GM23338 (cell line): ENCODE measurements around the gene OR4D1. TPM values are rescaled to one million over a fixed set of nuclear protein-coding genes. Genes with fewer than 3 reads are reported as not detected.

Experiments used
- ATAC-seq: fragments of 200-7000 bp; cut with Tn5 transposase; 3 replicates; pipeline ENCODE4 v1.9.1; 2020
- DNase-seq: peaks from one replicate; pipeline ENCODE4 v3.0.0-alpha.2; 2015; ENCODE audit warnings: low spot score
- H2AFZ ChIP-seq: fragments of 200-600 bp; sonication (generic); 2 replicates; pipeline ENCODE4 v1.8.0; 2016; ENCODE audit warnings: antibody characterized with exemption, mild to moderate bottlenecking, moderate library complexity
- H3F3A ChIP-seq: fragments of 200-600 bp; sonication (generic); replicated peaks from 2 replicates; pipeline ENCODE4 v1.8.0; 2017; ENCODE audit warnings: antibody characterized with exemption, mixed run types, low read depth
- H3K27ac ChIP-seq: fragments of 200-600 bp; sonication (generic); 2 replicates; pipeline ENCODE4 v1.6.1; 2016; ENCODE audit warnings: low read depth
- H3K27me3 ChIP-seq: fragments of 200-600 bp; sonication (generic); 2 replicates; pipeline ENCODE4 v1.8.0; 2016; ENCODE audit warnings: mild to moderate bottlenecking, mixed run types, moderate library complexity; ENCODE audit not compliant: insufficient read depth
- H3K36me3 ChIP-seq: fragments of 200-600 bp; sonication (generic); 2 replicates; pipeline ENCODE4 v1.8.0; 2016; ENCODE audit warnings: mild to moderate bottlenecking; ENCODE audit not compliant: insufficient read depth
- H3K4me1 ChIP-seq: fragments of 200-600 bp; sonication (generic); 2 replicates; pipeline ENCODE4 v1.8.0; 2016; ENCODE audit warnings: mild to moderate bottlenecking, moderate library complexity; ENCODE audit not compliant: insufficient read depth
- H3K4me2 ChIP-seq: fragments of 200-600 bp; sonication (generic); 2 replicates; pipeline ENCODE4 v1.7.1; 2017; ENCODE audit warnings: mixed run types
- H3K4me3 ChIP-seq: fragments of 200-600 bp; sonication (generic); 2 replicates; pipeline ENCODE4 v1.6.1; 2016; ENCODE audit warnings: mixed run types
- H3K79me2 ChIP-seq: fragments of 200-600 bp; sonication (generic); replicated peaks from 2 replicates; pipeline ENCODE4 v1.8.0; 2017; ENCODE audit warnings: mild to moderate bottlenecking; ENCODE audit not compliant: insufficient read depth
- H3K9me2 ChIP-seq: fragments of 200-600 bp; sonication (generic); 2 replicates; pipeline ENCODE4 v1.8.0; 2017; ENCODE audit not compliant: insufficient read depth
- H4K20me1 ChIP-seq: fragments of 200-600 bp; sonication (generic); replicated peaks from 2 replicates; pipeline ENCODE4 v1.8.0; 2017; ENCODE audit warnings: mild to moderate bottlenecking; ENCODE audit not compliant: insufficient read depth
- H3K27ac Mint-ChIP-seq: 2 replicates; pipeline ENCODE4 v1.8.0; 2020; ENCODE audit warnings: inconsistent platforms, mild to moderate bottlenecking, moderate library complexity, mixed read lengths
- H3K27me3 Mint-ChIP-seq: 3 replicates; pipeline ENCODE4 v1.8.0; 2022; ENCODE audit warnings: low read depth, mild to moderate bottlenecking, moderate library complexity, mixed read lengths, inconsistent platforms; ENCODE audit not compliant: insufficient read depth, poor library complexity
- H3K36me3 Mint-ChIP-seq: 3 replicates; pipeline ENCODE4 v1.8.0; 2021; ENCODE audit warnings: low read depth, mild to moderate bottlenecking, inconsistent platforms, moderate library complexity, mixed read lengths
- H3K4me1 Mint-ChIP-seq: 3 replicates; pipeline ENCODE4 v1.8.0; 2020; ENCODE audit warnings: mild to moderate bottlenecking, inconsistent platforms, mixed read lengths
- H3K4me3 Mint-ChIP-seq: 3 replicates; pipeline ENCODE4 v1.8.0; 2021; ENCODE audit warnings: moderate library complexity, mild to moderate bottlenecking, inconsistent platforms, mixed read lengths
- H3K9me3 Mint-ChIP-seq: 3 replicates; pipeline ENCODE4 v1.8.0; 2020; ENCODE audit warnings: moderate library complexity, mild to moderate bottlenecking, inconsistent platforms, mixed read lengths
- ETS1 ChIP-seq: IDR thresholded peaks from 2 replicates; pipeline ENCODE4 v1.6.1; 2016; ENCODE audit warnings: antibody characterized with exemption
- EZH2 ChIP-seq: fragments of 200-600 bp; sonication (generic); IDR thresholded peaks from one replicate; pipeline ENCODE4 v1.8.0; 2017; ENCODE audit warnings: antibody characterized with exemption, mild to moderate bottlenecking, low read depth; ENCODE audit not compliant: unreplicated experiment
- JUNB ChIP-seq: IDR thresholded peaks from one replicate; pipeline ENCODE4 v1.6.1; 2016; ENCODE audit warnings: antibody characterized with exemption; ENCODE audit not compliant: unreplicated experiment
- NANOG ChIP-seq: IDR thresholded peaks from 2 replicates; pipeline ENCODE4 v1.6.1; 2016; ENCODE audit warnings: antibody characterized with exemption, borderline replicate concordance
- POLR2AphosphoS5 ChIP-seq: IDR thresholded peaks from 2 replicates; pipeline ENCODE4 v1.6.1; 2016; ENCODE audit warnings: antibody characterized with exemption, low read depth
- REST ChIP-seq: IDR thresholded peaks from one replicate; pipeline ENCODE4 v1.6.1; 2018; ENCODE audit warnings: antibody characterized with exemption; ENCODE audit not compliant: unreplicated experiment
- STAT1 ChIP-seq: IDR thresholded peaks from one replicate; pipeline ENCODE4 v1.6.1; 2016; ENCODE audit warnings: antibody characterized with exemption; ENCODE audit not compliant: unreplicated experiment
- ZNF114 ChIP-seq: fragments of 250-450 bp; sonication (Bioruptor Pico); IDR thresholded peaks from 2 replicates; pipeline ENCODE4 v1.5.0; 2020; ENCODE audit warnings: mild to moderate bottlenecking, moderate library complexity
- ZNF331 ChIP-seq: fragments of 250-450 bp; sonication (Bioruptor Pico); IDR thresholded peaks from 2 replicates; pipeline ENCODE4 v1.5.0; 2020; ENCODE audit warnings: low read depth, mild to moderate bottlenecking, moderate library complexity
- ZNF462 ChIP-seq: fragments of 250-450 bp; sonication (Bioruptor Pico); IDR thresholded peaks from 2 replicates; pipeline ENCODE4 v1.5.0; 2020; ENCODE audit warnings: mild to moderate bottlenecking, moderate library complexity
- polyA plus RNA-seq: library from polyadenylated mRNA; unstranded; fragments of >200 nt; fragmentation: Nextera tagmentation; extraction: Ambion mirVana; gene quantifications from 2 replicates; pipeline ENCODE4 v1.2.1, GENCODE V29; 2016
- total RNA-seq: library from RNA; depleted of rRNA; stranded (reverse); fragments of >200 nt; shearing (Covaris generic); gene quantifications from 2 replicates; pipeline ENCODE4 v1.2.3, GENCODE V29; 2014

Gene OR4D1
- total and polyA plus RNA-seq, 2 experiments from 2014 or later = 0.10 to 0.50 TPM

- H3K4me2 ChIP-seq = no peak overlapping the region
- H3K79me2 ChIP-seq = no peaks in the 10 kb centered on the region
- DNase-seq = peak; percentile 20
- no peaks in the 10 kb centered on the region for H3F3A ChIP-seq
- no peaks in the 10 kb centered on the region for H3K36me3 ChIP-seq
- TF ChIP-seq STAT1 = no peak
- no peak for TF ChIP-seq EZH2
- TF ChIP-seq NANOG = no peak
- peak; percentile 71 for TF ChIP-seq REST
- TF ChIP-seq ETS1 = no peak
- Mint-ChIP-seq H3K4me1 (no peaks in the 10 kb centered on the region), H3K9me3 (no peaks in the 10 kb centered on the region), H3K27me3 (peaks cover 10% of the 10 kb centered on the region), H3K27ac (no peak overlapping the region), H3K4me3 (no peak overlapping the region), H3K36me3 (no peaks in the 10 kb centered on the region)
- H3K27me3 ChIP-seq = peaks cover 8% of the 10 kb centered on the region; the same call in 1 of the 2 replicates
- no peak overlapping the region for H2AFZ ChIP-seq
- H4K20me1 ChIP-seq = no peaks in the 10 kb centered on the region
- no peaks in the 10 kb centered on the region for H3K9me2 ChIP-seq
- ATAC-seq = no peak
- H3K4me3 ChIP-seq = no peak overlapping the region
- no peak overlapping the region for H3K27ac ChIP-seq
- H3K4me1 ChIP-seq = no peaks in the 10 kb centered on the region
These were observed 17.8 kb downstream of the OR4D1 start for GRCh38 chr17:58165981-58166380.

- Histone ChIP-seq H3K36me3 (no peaks in the 10 kb centered on the region), H3K79me2 (no peaks in the 10 kb centered on the region), H4K20me1 (no peaks in the 10 kb centered on the region), H2AFZ (no peak within 1 kb of the TSS), H3F3A (no peaks in the 10 kb centered on the region), H3K27ac (no peak within 1 kb of the TSS), H3K27me3 (peaks cover 8% of the 10 kb centered on the region; the same call in 1 of the 2 replicates), H3K4me3 (no peak within 1 kb of the TSS), H3K4me1 (no peaks in the 10 kb centered on the region), H3K4me2 (no peak within 1 kb of the TSS), H3K9me2 (no peaks in the 10 kb centered on the region)
- H3K36me3 Mint-ChIP-seq = no peaks in the 10 kb centered on the region
- no peak within 1 kb of the TSS for H3K27ac Mint-ChIP-seq
- ATAC-seq (no peak), DNase-seq (no peak)
- no peak within 1 kb of the TSS for H3K4me3 Mint-ChIP-seq
- H3K27me3 Mint-ChIP-seq = peaks cover 10% of the 10 kb centered on the region
- no peaks in the 10 kb centered on the region for H3K9me3 Mint-ChIP-seq
- TF ChIP-seq ZNF114 (CRISPR knock-in tag) (no peak), ZNF331 (CRISPR knock-in tag) (no peak), JUNB (no peak), POLR2AphosphoS5 (no peak), STAT1 (no peak), NANOG (no peak), ETS1 (no peak), ZNF462 (no peak)
- H3K4me1 Mint-ChIP-seq = no peaks in the 10 kb centered on the region
These were observed 18.5 kb downstream of the OR4D1 start, which contains the start of gene OR4D2 for GRCh38 chr17:58166682-58167081. OR4D2 (plus strand) TSS chr17:58166982; CDS start chr17:58169656, 2,674 bp downstream.
